GM12878 (cell line): ENCODE results near the gene YEATS2. TPM values are rescaled to one million over a fixed set of nuclear protein-coding genes. Genes with fewer than 3 reads are reported as not detected.

Experiments
- ATAC-seq: fragments of 200-7000 bp; cut with Tn5 transposase; 3 replicates; pipeline ENCODE4 v1.9.1; 2020; ENCODE audit warnings: mild to moderate bottlenecking, moderate library complexity
- BruUV-seq: library from RNA; stranded (reverse); fragments of 400-500 nt; replicated peaks from 2 replicates; lab custom pipeline; 2021; lab: Mats Ljungman, UMichigan
- CTCF ChIA-PET: fragments of 300-600 bp; sonication (Branson Sonifier 250); formaldehyde crosslinking; extraction: SDS; loops from one replicate; lab custom pipeline; 2021; ENCODE audit warnings: inconsistent platforms; lab: Yijun Ruan, JAX
- POLR2A ChIA-PET: fragments of 350-600 bp; formaldehyde crosslinking; extraction: SDS; loops from one replicate; lab custom pipeline; 2021; ENCODE audit warnings: inconsistent platforms; lab: Charles Lee
- RAD21 ChIA-PET: fragments of 300-600 bp; sonication (Branson Sonifier 250); formaldehyde crosslinking; loops from one replicate; lab custom pipeline; 2023; ENCODE audit warnings: antibody characterized with exemption; ENCODE audit not compliant: unreplicated experiment; lab: Charles Lee
- SMC1A ChIA-PET: fragments of 300-600 bp; sonication (Branson Sonifier 250); formaldehyde crosslinking; loops from one replicate; lab custom pipeline; 2023; ENCODE audit not compliant: unreplicated experiment, uncharacterized antibody; lab: Charles Lee
- DNase-seq: peaks from one replicate; pipeline ENCODE4 v3.0.0-alpha.2; 2011; ENCODE audit warnings: low read depth, low spot score
- FAIRE-seq: peaks from 3 replicates; lab custom pipeline; 2011; peaks lifted over from hg19 to GRCh38; lab: Jason Lieb, UNC
- H2AFZ ChIP-seq: 2 replicates; pipeline ENCODE4 v1.6.0; 2011; ENCODE audit warnings: low read depth, low read length, control low read depth; ENCODE audit not compliant: control insufficient read depth
- H3K27ac ChIP-seq: 2 replicates; pipeline ENCODE4 v1.5.1; 2011; ENCODE audit warnings: control low read depth; ENCODE audit not compliant: control insufficient read depth, insufficient read depth
- H3K27me3 ChIP-seq, 2 experiments: replicated peaks in 1 of 2; 2 replicates each; pipeline versions ENCODE4 v1.6.0 to v1.6.1; 2011; ENCODE audit warnings: low read length in 1 of 2; ENCODE audit not compliant: control insufficient read depth in 2 of 2, insufficient read depth in 2 of 2
- H3K36me3 ChIP-seq, 2 experiments: 2 replicates each; pipeline ENCODE4 v1.5.1; 2011; ENCODE audit warnings: low read length in 1 of 2; ENCODE audit not compliant: control insufficient read depth in 2 of 2, insufficient read depth in 2 of 2
- H3K4me1 ChIP-seq: 2 replicates; pipeline ENCODE4 v1.6.1; 2011; ENCODE audit warnings: mild to moderate bottlenecking, low read length, moderate library complexity, mixed read lengths; ENCODE audit not compliant: control insufficient read depth, insufficient read depth
- H3K4me2 ChIP-seq: 2 replicates; pipeline ENCODE4 v1.6.0; 2011; ENCODE audit warnings: control low read depth; ENCODE audit not compliant: control insufficient read depth, insufficient read depth
- H3K4me3 ChIP-seq: fragments of 200-600 bp; sonication (generic); 2 replicates; pipeline ENCODE4 v1.5.1; 2016
- H3K79me2 ChIP-seq: 2 replicates; pipeline ENCODE4 v1.6.0; 2011; ENCODE audit warnings: low read length; ENCODE audit not compliant: control insufficient read depth, insufficient read depth
- H3K9ac ChIP-seq: 2 replicates; pipeline ENCODE4 v1.8.0; 2011; ENCODE audit warnings: low read length, control low read depth, mixed read lengths; ENCODE audit not compliant: control insufficient read depth, insufficient read depth
- H3K9me3 ChIP-seq: replicated peaks from 3 replicates; pipeline ENCODE4 v1.5.1; 2011; ENCODE audit warnings: mild to moderate bottlenecking, low read length; ENCODE audit not compliant: control insufficient read depth, insufficient read depth
- H4K20me1 ChIP-seq: 2 replicates; pipeline ENCODE4 v1.6.0; 2011; ENCODE audit not compliant: control insufficient read depth, insufficient read depth
- ATF3 ChIP-seq: IDR thresholded peaks from 2 replicates; pipeline ENCODE4 v1.6.1; 2011; ENCODE audit warnings: low read depth, mild to moderate bottlenecking, low read length, moderate library complexity, borderline replicate concordance; ENCODE audit errors: extremely low read depth
- BMI1 ChIP-seq: fragments of 450-650 bp; IDR thresholded peaks from 2 replicates; pipeline ENCODE4 v1.6.1; 2016; ENCODE audit warnings: mild to moderate bottlenecking, moderate library complexity, borderline replicate concordance
- CEBPZ ChIP-seq: fragments of 150-350 bp; IDR thresholded peaks from 2 replicates; pipeline ENCODE4 v1.6.1; 2016; ENCODE audit warnings: low read depth, low read length
- IRF4 ChIP-seq: IDR thresholded peaks from 2 replicates; pipeline ENCODE4 v1.6.1; 2011; ENCODE audit warnings: low read depth, low read length
- MEF2B ChIP-seq: fragments of 450-650 bp; IDR thresholded peaks from 2 replicates; pipeline ENCODE4 v1.6.1; 2018; ENCODE audit warnings: mild to moderate bottlenecking, moderate library complexity; ENCODE audit not compliant: partially characterized antibody, poor library complexity, severe bottlenecking
- MXI1 ChIP-seq: fragments of 150-350 bp; IDR thresholded peaks from 2 replicates; pipeline ENCODE4 v1.6.1; 2011; ENCODE audit warnings: low read depth, mild to moderate bottlenecking, inconsistent platforms, low read length, improper control_type of control experiment
- NR2C1 ChIP-seq: fragments of 450-650 bp; IDR thresholded peaks from 2 replicates; pipeline ENCODE4 v1.6.1; 2017; ENCODE audit warnings: antibody characterized with exemption, mild to moderate bottlenecking, moderate library complexity
- POU2F2 ChIP-seq: IDR thresholded peaks from 3 replicates; pipeline ENCODE4 v1.6.1; 2011; ENCODE audit warnings: low read depth, mild to moderate bottlenecking, low read length, borderline replicate concordance
- RB1 ChIP-seq: fragments of 450-650 bp; formaldehyde crosslinking; IDR thresholded peaks from 2 replicates; pipeline ENCODE4 v1.6.1; 2017; ENCODE audit warnings: mild to moderate bottlenecking, borderline replicate concordance
- RELA ChIP-seq: fragments of 450-650 bp; IDR thresholded peaks from 2 replicates; pipeline ENCODE4 v1.8.0; 2014; ENCODE audit warnings: borderline replicate concordance; ENCODE audit not compliant: partially characterized antibody
- RFX5 ChIP-seq: IDR thresholded peaks from 2 replicates; pipeline ENCODE4 v1.6.1; 2011; ENCODE audit warnings: low read depth, low read length, improper control_type of control experiment
- TBL1XR1 ChIP-seq: IDR thresholded peaks from 2 replicates; pipeline ENCODE4 v1.6.1; 2012; ENCODE audit warnings: low read depth, low read length, improper control_type of control experiment
- TCF3 ChIP-seq: IDR thresholded peaks from 2 replicates; pipeline ENCODE4 v1.6.1; 2012; ENCODE audit warnings: low read depth, mild to moderate bottlenecking, low read length, borderline replicate concordance; ENCODE audit not compliant: insufficient read depth
- WGBS: methylation state at CpG from one replicate; pipeline ENCODE4 v1.1.6; 2016; ENCODE audit warnings: low lambda C conversion rate; ENCODE audit not compliant: insufficient replicate concordance, insufficient coverage; ENCODE audit errors: missing lambda C conversion rate; 5-methylcytosine and 5-hydroxymethylcytosine counted together
- in situ Hi-C: fragments of 300-500 bp; cut with MboI; formaldehyde crosslinking; loops from 9 replicates; pipeline ENCODE4 v1.14.3; 2018; ENCODE audit warnings: mixed read lengths
- intact Hi-C: fragments of 100-400 bp; cut with micrococcal nuclease; formaldehyde crosslinking; loops from one replicate; pipeline ENCODE4 v1.14.2; 2022; ENCODE audit not compliant: unreplicated experiment
- polyA plus RNA-seq, 11 experiments: library from polyadenylated mRNA; depleted of rRNA in 4 of 11; unstranded in 6 of 11; stranded (reverse) in 5 of 11; fragments of >200 nt; fragmentation: Nextera tagmentation in 4 of 11; fragmentation: Illumina TruSeq in 1 of 11; extraction: Ambion mirVana in 4 of 11; extraction: Trizol in 1 of 11; gene quantifications; 1 replicate in 1 of 11; 2 replicates in 10 of 11; pipeline versions ENCODE4 v1.2.1 to v1.2.3, GENCODE V29; 2011 to 2016; ENCODE audit warnings: inconsistent platforms in 2 of 11, missing spikeins in 2 of 11, low read depth in 1 of 11
- total RNA-seq, 4 experiments: library from RNA; depleted of rRNA in 3 of 4; stranded (reverse); fragments of >200 nt in 3 of 4; fragmentation: Illumina TruSeq in 1 of 4; extraction: Trizol in 1 of 4; gene quantifications; 2 replicates each; pipeline versions ENCODE4 v1.2.1 to v1.2.3, GENCODE V29; 2013 to 2021
- TF ChIP-seq, protein P1 (sequence below): IDR thresholded peaks from 2 replicates; pipeline ENCODE4 v1.6.1; 2012; ENCODE audit warnings: mild to moderate bottlenecking, low read depth, low read length
- TF ChIP-seq, protein P2 (sequence below): fragments of 450-650 bp; conservative IDR thresholded peaks from 2 replicates; pipeline ENCODE4 v1.6.1; 2017; ENCODE audit warnings: mild to moderate bottlenecking, moderate library complexity

The YEATS2 gene
- total and polyA plus RNA-seq, 10 of the 15 experiments (the other 5 are each of a cell fraction or from before 2014, with no cell fraction given): 1.9 to 65.3 (median 25.8) TPM

- ChIA-PET RAD21 (no interaction called here), POLR2A (interaction anchor here (1.0 kb wide), 1 partner anchor 60 kb away, joined by 3 read pairs; no protein-coding TSS in a partner anchor), CTCF (interaction anchor here (1.2 to 1.7 kb wide), 2 partner anchors 64 to 110 kb away, joined by 3 to 6 read pairs; no protein-coding TSS in a partner anchor), SMC1A (interaction anchor here (0.8 kb wide), 1 partner anchor 222 kb away, joined by 3 read pairs; no protein-coding TSS in a partner anchor)
- BruUV-seq: TSS peak; percentile 32
- H3K9ac ChIP-seq: no peak overlapping the region
- DNase-seq: no peak
- no peaks in the 10 kb centered on the region; the same call in 1 of the 2 replicates for H4K20me1 ChIP-seq
- H3K4me1 ChIP-seq: no peaks in the 10 kb centered on the region
- in situ Hi-C loops: no loop called here
- WGBS: 100% methylated on average over 5 of the region's 5 CpGs
- H3K27ac ChIP-seq: no peak overlapping the region
- H3K4me3 ChIP-seq: no peak overlapping the region
- no peaks in the 10 kb centered on the region for H3K27me3 ChIP-seq
- H3K9me3 ChIP-seq: no peaks in the 10 kb centered on the region
- intact Hi-C loops: no loop called here
- H3K79me2 ChIP-seq: peaks cover 85% of the 10 kb centered on the region
- no peak overlapping the region for H2AFZ ChIP-seq
- H3K36me3 ChIP-seq: peaks cover 0 to 4% of the 10 kb centered on the region in 2 experiments; a peak in 1 of 4 replicates
- ATAC-seq: no peak
- H3K4me2 ChIP-seq: no peak overlapping the region; the same call in 1 of the 2 replicates
- FAIRE-seq: no peak
- TF ChIP-seq MEF2B: no peak
- no peak for TF ChIP-seq MXI1
- no peak for TF ChIP-seq RELA
- TF ChIP-seq, protein P1, sequence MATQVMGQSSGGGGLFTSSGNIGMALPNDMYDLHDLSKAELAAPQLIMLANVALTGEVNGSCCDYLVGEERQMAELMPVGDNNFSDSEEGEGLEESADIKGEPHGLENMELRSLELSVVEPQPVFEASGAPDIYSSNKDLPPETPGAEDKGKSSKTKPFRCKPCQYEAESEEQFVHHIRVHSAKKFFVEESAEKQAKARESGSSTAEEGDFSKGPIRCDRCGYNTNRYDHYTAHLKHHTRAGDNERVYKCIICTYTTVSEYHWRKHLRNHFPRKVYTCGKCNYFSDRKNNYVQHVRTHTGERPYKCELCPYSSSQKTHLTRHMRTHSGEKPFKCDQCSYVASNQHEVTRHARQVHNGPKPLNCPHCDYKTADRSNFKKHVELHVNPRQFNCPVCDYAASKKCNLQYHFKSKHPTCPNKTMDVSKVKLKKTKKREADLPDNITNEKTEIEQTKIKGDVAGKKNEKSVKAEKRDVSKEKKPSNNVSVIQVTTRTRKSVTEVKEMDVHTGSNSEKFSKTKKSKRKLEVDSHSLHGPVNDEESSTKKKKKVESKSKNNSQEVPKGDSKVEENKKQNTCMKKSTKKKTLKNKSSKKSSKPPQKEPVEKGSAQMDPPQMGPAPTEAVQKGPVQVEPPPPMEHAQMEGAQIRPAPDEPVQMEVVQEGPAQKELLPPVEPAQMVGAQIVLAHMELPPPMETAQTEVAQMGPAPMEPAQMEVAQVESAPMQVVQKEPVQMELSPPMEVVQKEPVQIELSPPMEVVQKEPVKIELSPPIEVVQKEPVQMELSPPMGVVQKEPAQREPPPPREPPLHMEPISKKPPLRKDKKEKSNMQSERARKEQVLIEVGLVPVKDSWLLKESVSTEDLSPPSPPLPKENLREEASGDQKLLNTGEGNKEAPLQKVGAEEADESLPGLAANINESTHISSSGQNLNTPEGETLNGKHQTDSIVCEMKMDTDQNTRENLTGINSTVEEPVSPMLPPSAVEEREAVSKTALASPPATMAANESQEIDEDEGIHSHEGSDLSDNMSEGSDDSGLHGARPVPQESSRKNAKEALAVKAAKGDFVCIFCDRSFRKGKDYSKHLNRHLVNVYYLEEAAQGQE: no peak
- TF ChIP-seq TBL1XR1: no peak
- no peak for TF ChIP-seq BMI1
- no peak for TF ChIP-seq RFX5
- TF ChIP-seq ATF3: no peak
- TF ChIP-seq RB1: no peak
- TF ChIP-seq NR2C1: no peak
- TF ChIP-seq, protein P2, sequence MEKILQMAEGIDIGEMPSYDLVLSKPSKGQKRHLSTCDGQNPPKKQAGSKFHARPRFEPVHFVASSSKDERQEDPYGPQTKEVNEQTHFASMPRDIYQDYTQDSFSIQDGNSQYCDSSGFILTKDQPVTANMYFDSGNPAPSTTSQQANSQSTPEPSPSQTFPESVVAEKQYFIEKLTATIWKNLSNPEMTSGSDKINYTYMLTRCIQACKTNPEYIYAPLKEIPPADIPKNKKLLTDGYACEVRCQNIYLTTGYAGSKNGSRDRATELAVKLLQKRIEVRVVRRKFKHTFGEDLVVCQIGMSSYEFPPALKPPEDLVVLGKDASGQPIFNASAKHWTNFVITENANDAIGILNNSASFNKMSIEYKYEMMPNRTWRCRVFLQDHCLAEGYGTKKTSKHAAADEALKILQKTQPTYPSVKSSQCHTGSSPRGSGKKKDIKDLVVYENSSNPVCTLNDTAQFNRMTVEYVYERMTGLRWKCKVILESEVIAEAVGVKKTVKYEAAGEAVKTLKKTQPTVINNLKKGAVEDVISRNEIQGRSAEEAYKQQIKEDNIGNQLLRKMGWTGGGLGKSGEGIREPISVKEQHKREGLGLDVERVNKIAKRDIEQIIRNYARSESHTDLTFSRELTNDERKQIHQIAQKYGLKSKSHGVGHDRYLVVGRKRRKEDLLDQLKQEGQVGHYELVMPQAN: no peak
- TF ChIP-seq POU2F2: no peak
- TF ChIP-seq TCF3: no peak
- TF ChIP-seq CEBPZ: no peak
- TF ChIP-seq IRF4: no peak
Measured at GRCh38 chr3:183701744-183702143, 4.1 kb downstream of the YEATS2 start.
